Neural crest cell (in vitro differentiated cells): ENCODE measurements around the gene PAPOLB. TPM values are rescaled to one million over a fixed set of nuclear protein-coding genes. Genes with fewer than 3 reads are reported as not detected.

Source experiments
- DNase-seq: peaks from one replicate; pipeline ENCODE4 v3.0.0; 2021; ENCODE audit warnings: low read depth, mixed read lengths, low spot score
- H3K27ac Mint-ChIP-seq: one replicate; pipeline ENCODE4 v1.8.0; 2021; ENCODE audit warnings: mild to moderate bottlenecking, mixed read lengths; ENCODE audit not compliant: unreplicated experiment
- H3K27me3 Mint-ChIP-seq: 2 replicates; pipeline ENCODE4 v1.8.0; 2021; ENCODE audit warnings: low read depth, mild to moderate bottlenecking, mixed read lengths
- H3K36me3 Mint-ChIP-seq: 2 replicates; pipeline ENCODE4 v1.8.0; 2021; ENCODE audit warnings: low read depth, mild to moderate bottlenecking, mixed read lengths
- H3K4me1 Mint-ChIP-seq: 2 replicates; pipeline ENCODE4 v1.8.0; 2021; ENCODE audit warnings: mixed read lengths
- H3K4me3 Mint-ChIP-seq: one replicate; pipeline ENCODE4 v1.8.0; 2021; ENCODE audit warnings: mild to moderate bottlenecking, mixed read lengths
- H3K9me3 Mint-ChIP-seq: 2 replicates; pipeline ENCODE4 v1.8.0; 2021; ENCODE audit warnings: mixed read lengths
- CTCF ChIP-seq: fragments of 200-600 bp; sonication (generic); conservative IDR thresholded peaks from 2 replicates; pipeline ENCODE4 v1.5.0; 2021; ENCODE audit warnings: antibody characterized with exemption, mild to moderate bottlenecking
- total RNA-seq: library from RNA; stranded (reverse); gene quantifications from 2 replicates; pipeline ENCODE4 v1.2.1, GENCODE V29; 2021

Gene PAPOLB
- total RNA-seq, 1 donor from 2014 or later: 0.26 TPM

- no peak for TF ChIP-seq CTCF
- peaks cover 4% of the 10 kb centered on the region for H3K4me1 Mint-ChIP-seq
- no peaks in the 10 kb centered on the region for H3K27me3 Mint-ChIP-seq
- DNase-seq: no peak
- no peak overlapping the region for H3K4me3 Mint-ChIP-seq
- H3K27ac Mint-ChIP-seq: peak overlapping the region; percentile 76
- H3K36me3 Mint-ChIP-seq: peaks cover 24% of the 10 kb centered on the region
- H3K9me3 Mint-ChIP-seq: peaks cover 16% of the 10 kb centered on the region
Measured at GRCh38 chr7:4866528-4867496, 5.0 kb upstream of the PAPOLB start.

- H3K27me3 Mint-ChIP-seq: no peaks in the 10 kb centered on the region
- peaks cover 16% of the 10 kb centered on the region for H3K9me3 Mint-ChIP-seq
- no peak for DNase-seq
- H3K4me3 Mint-ChIP-seq: no peak overlapping the region
- H3K27ac Mint-ChIP-seq: no peak overlapping the region
- peaks cover 8% of the 10 kb centered on the region for H3K4me1 Mint-ChIP-seq
- H3K36me3 Mint-ChIP-seq: peaks cover 18% of the 10 kb centered on the region
- TF ChIP-seq CTCF: no peak
Measured at GRCh38 chr7:4862156-4862555, 326 bp upstream of the PAPOLB start.

- no peak for DNase-seq
- Mint-ChIP-seq H3K9me3 (peaks cover 16% of the 10 kb centered on the region), H3K36me3 (peaks cover 18% of the 10 kb centered on the region), H3K4me1 (peaks cover 13% of the 10 kb centered on the region), H3K4me3 (no peak overlapping the region), H3K27ac (no peak overlapping the region), H3K27me3 (no peaks in the 10 kb centered on the region)
- no peak for TF ChIP-seq CTCF
Measured at GRCh38 chr7:4861227-4861626, 603 bp downstream of the PAPOLB start.

GRCh38 chr7:4857189-4857588, 4.6 kb downstream of the PAPOLB start:
- H3K4me3 Mint-ChIP-seq: no peak overlapping the region
- peaks cover 12% of the 10 kb centered on the region for H3K4me1 Mint-ChIP-seq
- no peak for DNase-seq
- H3K36me3 Mint-ChIP-seq: no peaks in the 10 kb centered on the region
- H3K9me3 Mint-ChIP-seq: peaks cover 5% of the 10 kb centered on the region
- TF ChIP-seq CTCF: no peak
- no peaks in the 10 kb centered on the region for H3K27me3 Mint-ChIP-seq
- H3K27ac Mint-ChIP-seq: no peak overlapping the region

GRCh38 chr7:4856336-4857057, 5.3 kb downstream of the PAPOLB start:
- H3K9me3 Mint-ChIP-seq: peaks cover 5% of the 10 kb centered on the region
- DNase-seq: no peak
- peaks cover 3% of the 10 kb centered on the region for H3K36me3 Mint-ChIP-seq
- no peaks in the 10 kb centered on the region for H3K27me3 Mint-ChIP-seq
- H3K4me1 Mint-ChIP-seq: peaks cover 12% of the 10 kb centered on the region
- no peak overlapping the region for H3K27ac Mint-ChIP-seq
- no peak overlapping the region for H3K4me3 Mint-ChIP-seq
- TF ChIP-seq CTCF: no peak
